ENCODE results near the gene OR4F15. TPM values are rescaled to one million over a fixed set of nuclear protein-coding genes. Genes with fewer than 3 reads are reported as not detected.

Gene OR4F15
- total RNA-seq, 8 experiments from 2014 or later: 0.08 to 0.57 (median 0.18) TPM; not detected in 5

DNA sequence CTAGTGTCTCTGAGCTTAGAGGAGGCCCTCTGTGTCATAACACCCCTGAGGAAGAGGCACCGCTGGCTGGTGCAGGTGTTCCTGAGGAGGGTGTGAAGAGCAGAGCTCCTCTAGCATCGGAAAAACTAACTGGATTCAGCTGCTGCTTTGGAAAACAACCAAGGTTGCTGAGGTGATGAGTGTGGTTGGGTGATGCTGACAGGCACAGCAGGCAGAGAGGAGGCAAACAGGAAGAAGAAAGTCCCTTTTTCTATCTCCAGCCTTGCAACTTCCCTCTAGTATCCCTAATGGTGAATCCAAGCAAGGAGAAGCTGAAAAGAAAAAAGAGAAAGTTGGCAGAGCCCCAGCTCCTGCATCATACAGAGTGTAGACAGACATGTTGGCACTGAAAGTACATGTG is 3.8 kb upstream of the OR4F15 start:
- 0 to 100% (median 53%) methylated on average over 1 to 2 of the region's 2 CpGs; no CpG with 5 or more reads in 4 of the 10 experiments for WGBS, 10 experiments
- no peak overlapping the region for H3K4me3 ChIP-seq
- no peak overlapping the region for H3K27ac ChIP-seq
- H3K4me1 ChIP-seq (replicated peaks in 1 of 2): no peaks in the 10 kb centered on the region
- ATAC-seq (replicated peaks in 6 of 8): no peak
- in situ Hi-C loops (cut with MboI; ENCODE audit: low pct_unique_long_range_greater_than_20kb in 2 of 9, low sequenced_read_pairs in 9 of 9, unreplicated experiment in 9 of 9): no loop called here

DNA sequence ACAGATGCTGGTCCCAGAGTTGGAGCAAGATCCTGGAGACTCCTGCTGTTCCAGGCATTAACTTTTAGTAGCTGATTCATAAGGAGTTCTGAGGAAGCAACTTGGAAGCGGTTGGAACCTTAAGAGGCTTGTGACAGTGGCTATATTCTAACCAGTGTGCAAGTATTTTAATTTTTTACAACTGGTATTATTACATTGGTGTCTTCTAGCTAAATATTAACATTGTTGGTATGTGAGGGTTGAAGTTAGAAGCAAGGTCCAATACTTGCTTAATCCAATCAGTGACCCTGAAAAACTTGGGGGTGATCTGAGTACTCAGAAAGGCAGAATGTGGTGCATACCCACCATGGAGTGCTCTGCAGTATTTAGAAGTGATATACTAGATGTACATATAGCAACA is 1.5 kb upstream of the OR4F15 start:
- ATAC-seq (replicated peaks in 6 of 8): no peak
- in situ Hi-C loops (cut with MboI; ENCODE audit: low pct_unique_long_range_greater_than_20kb in 2 of 9, low sequenced_read_pairs in 9 of 9, unreplicated experiment in 9 of 9): no loop called here
- no peak overlapping the region for H3K27ac ChIP-seq
- no peaks in the 10 kb centered on the region for H3K4me1 ChIP-seq (replicated peaks in 1 of 2)
- no peak overlapping the region for H3K4me3 ChIP-seq
- WGBS, 10 experiments: 20 to 100% (median 78%) methylated on average over 1 of the region's 1 CpG; no CpG with 5 or more reads in 5 of the 10 experiments

DNA sequence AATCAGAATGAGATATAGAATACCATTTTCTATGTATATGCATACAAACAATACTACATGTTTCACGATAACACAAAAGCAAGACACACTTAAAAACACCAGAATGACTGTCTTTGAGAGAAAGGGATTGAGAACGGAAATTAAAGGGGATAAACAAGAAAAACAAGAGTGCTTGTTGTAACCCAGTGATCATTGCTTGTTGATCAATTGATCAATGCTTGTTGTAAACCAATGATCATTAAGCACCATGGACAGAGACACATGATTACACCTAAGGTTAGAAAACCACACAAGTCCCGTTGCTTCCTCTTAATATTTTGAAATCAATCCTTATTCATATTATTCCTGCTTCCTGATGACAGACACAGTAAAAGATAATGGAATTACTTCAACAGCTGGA is 1.1 kb upstream of the OR4F15 start:
- Histone ChIP-seq H3K4me1 (replicated peaks in 1 of 2) (no peaks in the 10 kb centered on the region), H3K4me3 (no peak overlapping the region), H3K27ac (no peak overlapping the region)
- WGBS, 10 experiments: 0 to 59% (median 31%) methylated on average over 1 to 3 of the region's 3 CpGs; no CpG with 5 or more reads in 1 of the 10 experiments
- ATAC-seq (replicated peaks in 6 of 8): no peak
- in situ Hi-C loops (cut with MboI; ENCODE audit: low pct_unique_long_range_greater_than_20kb in 2 of 9, low sequenced_read_pairs in 9 of 9, unreplicated experiment in 9 of 9): no loop called here

DNA sequence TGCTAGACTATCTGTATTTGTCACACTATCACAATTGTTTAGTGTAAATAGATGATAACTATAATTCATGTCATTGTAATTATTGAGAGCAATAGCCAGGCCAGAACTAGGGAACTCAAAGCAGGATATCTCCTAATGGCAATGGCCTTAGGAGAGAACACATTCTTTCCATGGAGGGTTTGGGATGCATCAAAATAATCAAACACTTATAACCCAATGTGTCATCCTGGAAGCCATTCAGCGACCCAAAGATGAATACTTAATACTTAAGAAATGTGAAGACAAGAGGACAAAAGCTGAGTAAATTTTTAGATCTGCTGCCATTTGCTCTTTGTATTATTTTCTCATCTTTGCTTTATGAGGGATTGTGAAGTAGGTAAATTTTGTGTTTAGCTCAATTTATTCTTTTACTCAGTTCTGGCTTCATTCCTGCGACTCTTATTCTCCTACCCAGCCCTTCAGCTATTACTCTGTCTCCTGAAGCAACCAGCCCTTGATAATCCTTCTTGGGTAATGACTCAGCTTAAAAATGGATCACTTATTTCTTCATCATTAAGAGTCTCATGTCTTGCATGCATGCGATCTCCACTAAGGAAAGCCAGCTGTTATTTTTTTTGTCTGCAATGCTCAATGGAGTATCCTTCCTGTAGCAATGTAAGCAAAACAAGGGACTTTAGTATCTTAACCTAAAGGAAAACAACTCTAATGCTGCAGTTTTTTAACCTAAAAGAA is 2.0 kb downstream of the OR4F15 start:
- WGBS, 10 experiments: 7 to 85% (median 59%) methylated on average over 2 to 3 of the region's 3 CpGs; no CpG with 5 or more reads in 1 of the 10 experiments
- Histone ChIP-seq H3K4me3 (no peak overlapping the region), H3K4me1 (replicated peaks in 1 of 2) (no peaks in the 10 kb centered on the region), H3K27ac (no peak overlapping the region)
- peak in 2 of 8 experiments; percentile 90 to 97 for ATAC-seq (replicated peaks in 6 of 8)
- in situ Hi-C loops (cut with MboI; ENCODE audit: low pct_unique_long_range_greater_than_20kb in 2 of 9, low sequenced_read_pairs in 9 of 9, unreplicated experiment in 9 of 9): no loop called here

DNA sequence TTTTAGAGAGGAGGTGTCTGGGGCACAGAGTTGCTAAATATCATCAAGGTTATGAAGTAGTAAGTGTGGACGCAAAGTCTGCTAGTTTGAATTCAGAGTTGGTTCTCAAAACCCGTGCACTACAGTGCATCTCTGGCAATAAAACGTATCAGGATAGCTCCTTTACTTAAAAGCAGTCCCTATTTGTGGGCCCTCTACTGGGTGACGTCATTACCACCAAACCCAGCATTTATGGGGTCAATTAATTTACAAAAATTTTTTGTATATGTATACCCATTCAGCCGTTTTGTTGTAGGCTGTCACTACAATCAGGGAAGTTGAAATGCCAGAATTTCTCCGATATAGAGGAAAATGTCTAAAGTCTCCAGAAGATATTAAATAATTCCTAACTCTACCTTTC is 8.8 kb downstream of the OR4F15 start:
- WGBS, 10 experiments: 50 to 100% (median 61%) methylated on average over 1 to 6 of the region's 6 CpGs; no CpG with 5 or more reads in 2 of the 10 experiments
- ATAC-seq (replicated peaks in 6 of 8): no peak
- H3K27ac ChIP-seq: no peak overlapping the region
- in situ Hi-C loops (cut with MboI; ENCODE audit: low pct_unique_long_range_greater_than_20kb in 2 of 9, low sequenced_read_pairs in 9 of 9, unreplicated experiment in 9 of 9): no loop called here
- H3K4me3 ChIP-seq: no peak overlapping the region
- H3K4me1 ChIP-seq (replicated peaks in 1 of 2): no peaks in the 10 kb centered on the region

DNA sequence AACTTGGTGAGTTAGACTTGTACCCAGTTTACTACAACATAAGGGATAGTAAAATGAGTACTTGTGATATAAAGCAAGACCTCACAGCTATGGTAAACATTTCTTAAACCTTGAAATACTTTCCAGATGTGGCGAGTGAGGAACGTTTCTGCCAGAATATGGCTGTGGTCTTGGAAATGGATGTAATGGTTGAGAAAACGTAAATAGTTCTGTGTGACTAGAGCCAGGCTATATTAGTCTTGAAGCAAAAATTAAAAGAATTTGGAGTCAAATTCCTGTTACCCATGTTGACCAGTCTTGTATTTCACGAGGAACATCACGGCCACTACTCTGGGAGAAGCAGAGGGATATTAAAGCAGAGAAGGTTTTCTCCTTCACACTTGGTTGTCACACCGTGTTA is 15.3 kb downstream of the OR4F15 start:
- Histone ChIP-seq H3K4me1 (replicated peaks in 1 of 2) (no peaks in the 10 kb centered on the region), H3K27ac (no peak overlapping the region), H3K4me3 (no peak overlapping the region)
- 0 to 81% (median 71%) methylated on average over 1 to 6 of the region's 6 CpGs; no CpG with 5 or more reads in 1 of the 10 experiments for WGBS, 10 experiments
- ATAC-seq (replicated peaks in 6 of 8): no peak
- in situ Hi-C loops (cut with MboI; ENCODE audit: low pct_unique_long_range_greater_than_20kb in 2 of 9, low sequenced_read_pairs in 9 of 9, unreplicated experiment in 9 of 9): no loop called here

DNA sequence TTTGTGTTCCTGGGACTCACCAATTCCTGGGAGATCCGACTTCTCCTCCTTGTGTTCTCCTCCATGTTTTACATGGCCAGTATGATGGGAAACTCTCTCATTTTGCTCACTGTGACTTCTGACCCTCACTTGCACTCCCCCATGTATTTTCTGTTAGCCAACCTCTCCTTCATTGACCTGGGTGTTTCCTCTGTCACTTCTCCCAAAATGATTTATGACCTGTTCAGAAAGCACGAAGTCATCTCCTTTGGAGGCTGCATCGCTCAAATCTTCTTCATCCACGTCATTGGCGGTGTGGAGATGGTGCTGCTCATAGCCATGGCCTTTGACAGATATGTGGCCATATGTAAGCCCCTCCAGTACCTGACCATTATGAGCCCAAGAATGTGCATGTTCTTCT is 16.8 kb downstream of the OR4F15 start:
- in situ Hi-C loops (cut with MboI; ENCODE audit: low pct_unique_long_range_greater_than_20kb in 2 of 9, low sequenced_read_pairs in 9 of 9, unreplicated experiment in 9 of 9): no loop called here
- 36 to 82% (median 56%) methylated on average over 1 to 5 of the region's 5 CpGs; no CpG with 5 or more reads in 4 of the 10 experiments for WGBS, 10 experiments
- H3K4me1 ChIP-seq (replicated peaks in 1 of 2): no peaks in the 10 kb centered on the region
- no peak overlapping the region for H3K4me3 ChIP-seq
- ATAC-seq (replicated peaks in 6 of 8): no peak
- no peak overlapping the region for H3K27ac ChIP-seq

DNA sequence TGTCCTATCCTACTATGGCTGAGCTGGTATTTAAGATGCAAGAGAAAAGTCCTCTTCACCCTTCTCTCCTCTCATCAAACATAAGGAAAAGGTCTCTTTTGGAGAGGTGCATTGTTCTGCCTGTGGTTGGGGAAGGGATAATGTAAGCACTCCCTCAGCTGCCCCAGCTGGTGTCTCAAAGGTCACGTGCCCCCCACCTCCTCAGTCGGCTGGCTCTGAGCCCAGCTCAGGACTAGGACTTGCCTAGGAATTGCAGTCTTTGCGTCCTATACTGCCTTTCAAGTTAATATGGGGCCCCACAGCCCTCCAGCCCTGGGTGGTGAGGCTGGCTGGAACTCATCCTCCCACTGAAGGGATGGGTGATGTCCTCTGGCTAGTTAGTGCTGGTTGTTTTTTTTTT is 29.7 kb downstream of the OR4F15 start:
- H3K27ac ChIP-seq: no peak overlapping the region
- ATAC-seq (replicated peaks in 6 of 8): no peak
- H3K4me3 ChIP-seq: no peak overlapping the region
- no peaks in the 10 kb centered on the region for H3K4me1 ChIP-seq (replicated peaks in 1 of 2)
- WGBS, 10 experiments: 0 to 60% (median 10%) methylated on average over 1 to 2 of the region's 3 CpGs; no CpG with 5 or more reads in 7 of the 10 experiments
- in situ Hi-C loops (cut with MboI; ENCODE audit: low pct_unique_long_range_greater_than_20kb in 2 of 9, low sequenced_read_pairs in 9 of 9, unreplicated experiment in 9 of 9): no loop called here

DNA sequence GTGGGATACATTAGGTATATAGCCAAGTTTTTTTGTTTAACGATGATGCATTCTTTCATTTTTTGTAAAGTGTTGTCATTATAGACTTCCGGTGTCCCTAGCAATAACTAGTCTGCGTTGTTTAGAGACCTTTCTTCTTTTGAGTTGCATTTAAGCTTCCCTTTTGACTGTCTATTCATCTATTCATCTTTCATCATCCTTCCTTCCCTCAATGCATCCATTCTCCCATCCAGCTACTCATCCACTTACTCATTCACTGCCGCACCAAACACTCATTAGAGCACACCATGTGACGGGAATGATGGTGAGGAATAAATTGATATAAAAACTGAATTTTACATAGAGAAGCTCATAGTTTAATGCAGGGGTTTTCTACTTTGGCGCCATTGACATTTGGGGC is 32.9 kb downstream of the OR4F15 start:
- 0 to 94% (median 61%) methylated on average over 1 to 6 of the region's 6 CpGs for WGBS, 10 experiments
- H3K27ac ChIP-seq: no peak overlapping the region
- ATAC-seq (replicated peaks in 6 of 8): no peak
- H3K4me3 ChIP-seq: no peak overlapping the region
- in situ Hi-C loops (cut with MboI; ENCODE audit: low pct_unique_long_range_greater_than_20kb in 2 of 9, low sequenced_read_pairs in 9 of 9, unreplicated experiment in 9 of 9): no loop called here
- H3K4me1 ChIP-seq (replicated peaks in 1 of 2): no peaks in the 10 kb centered on the region

DNA sequence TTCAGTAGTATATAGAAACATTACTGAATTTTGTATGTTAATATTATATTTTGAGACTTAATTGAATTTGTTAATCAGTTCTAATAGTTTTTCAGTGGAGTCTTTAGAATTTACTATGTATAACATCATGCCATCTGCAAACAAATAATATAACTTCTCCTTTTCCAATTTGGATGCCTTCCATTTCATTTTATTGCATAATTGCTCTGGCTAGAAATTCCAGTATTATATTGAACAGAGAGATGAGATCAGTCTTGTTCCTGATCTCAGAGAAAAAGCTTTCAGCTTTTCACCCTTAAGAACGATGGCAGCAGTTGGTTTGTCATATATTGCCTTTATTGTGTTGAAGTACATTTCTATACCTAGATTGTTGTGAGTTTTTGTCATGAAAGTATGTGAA is 40.4 kb downstream of the OR4F15 start:
- in situ Hi-C loops (cut with MboI; ENCODE audit: low pct_unique_long_range_greater_than_20kb in 2 of 9, low sequenced_read_pairs in 9 of 9, unreplicated experiment in 9 of 9): no loop called here
- Histone ChIP-seq H3K4me3 (no peak overlapping the region), H3K27ac (no peak overlapping the region), H3K4me1 (replicated peaks in 1 of 2) (no peaks in the 10 kb centered on the region)
- ATAC-seq (replicated peaks in 6 of 8): no peak
- 13 to 88% (median 43%) methylated on average over 1 of the region's 1 CpG; no CpG with 5 or more reads in 4 of the 10 experiments for WGBS, 10 experiments

Other genes with a start within 250 kb of the OR4F15 start
- 10 to 100 TPM; 38.4 to 96.6 (median 64.0) TPM for gene TM2D3, start 159.8 kb upstream of the OR4F15 start, total RNA-seq
- 10 to 100 TPM; 12.0 to 31.4 (median 19.4) TPM for gene TARS3, start 87.7 kb upstream of the OR4F15 start, total RNA-seq
- under 1 TPM in 2 of 8 experiments, not detected in 6; 0.13 to 0.28 TPM for gene OR4F6, start 8.7 kb upstream of the OR4F15 start, total RNA-seq

Measured in motor neuron (in vitro differentiated cells).